ENCODE results near the gene PNLIPRP2.

Gene PNLIPRP2

GRCh38 chr10:116688741-116689495, 68.2 kb downstream of the PNLIPRP2 start (continued):
- no peak for TF ChIP-seq CSRNP3 (CRISPR knock-in tag; IDR thresholded peaks at IDR 0.05)
- TF ChIP-seq RARB (CRISPR knock-in tag; IDR thresholded peaks at IDR 0.05): no peak

- no peak for ATAC-seq
- TF ChIP-seq CSRNP3 (CRISPR knock-in tag; IDR thresholded peaks at IDR 0.05) (no peak), ZNF8 (CRISPR knock-in tag; IDR thresholded peaks at IDR 0.05) (no peak), GLIS3 (CRISPR knock-in tag; IDR thresholded peaks at IDR 0.05) (no peak), ZFP3 (CRISPR knock-in tag; IDR thresholded peaks at IDR 0.05) (no peak), BACH2 (CRISPR knock-in tag; IDR thresholded peaks at IDR 0.05; ENCODE audit: borderline replicate concordance) (no peak), TOX (CRISPR knock-in tag; IDR thresholded peaks at IDR 0.05; ENCODE audit: borderline replicate concordance) (no peak), ARNTL (CRISPR knock-in tag; IDR thresholded peaks at IDR 0.05; ENCODE audit: borderline replicate concordance, low read depth) (no peak), POU6F1 (CRISPR knock-in tag; IDR thresholded peaks at IDR 0.05; ENCODE audit: borderline replicate concordance, low read depth) (no peak), RARB (CRISPR knock-in tag; IDR thresholded peaks at IDR 0.05) (no peak), SNAI2 (CRISPR knock-in tag; IDR thresholded peaks at IDR 0.05) (no peak), TSHZ2 (CRISPR knock-in tag; IDR thresholded peaks at IDR 0.05) (no peak), OSR1 (CRISPR knock-in tag; IDR thresholded peaks at IDR 0.05) (no peak), ZNF70 (CRISPR knock-in tag; IDR thresholded peaks at IDR 0.05) (no peak), ZC3H10 (CRISPR knock-in tag; IDR thresholded peaks at IDR 0.05) (no peak)
Measured at GRCh38 chr10:116689744-116690143, 69.0 kb downstream of the PNLIPRP2 start.

- TF ChIP-seq BACH2 (CRISPR knock-in tag; IDR thresholded peaks at IDR 0.05; ENCODE audit: borderline replicate concordance) (no peak), TCF4 (CRISPR knock-in tag; IDR thresholded peaks at IDR 0.05; ENCODE audit: borderline replicate concordance) (no peak), ZFP3 (CRISPR knock-in tag; IDR thresholded peaks at IDR 0.05) (no peak), CSRNP3 (CRISPR knock-in tag; IDR thresholded peaks at IDR 0.05) (no peak), TOX (CRISPR knock-in tag; IDR thresholded peaks at IDR 0.05; ENCODE audit: borderline replicate concordance) (no peak), PATZ1 (CRISPR knock-in tag; IDR thresholded peaks at IDR 0.05; ENCODE audit: borderline replicate concordance) (no peak), GLIS3 (CRISPR knock-in tag; IDR thresholded peaks at IDR 0.05) (no peak), ZNF8 (CRISPR knock-in tag; IDR thresholded peaks at IDR 0.05) (no peak), PPARA (CRISPR knock-in tag; IDR thresholded peaks at IDR 0.05; ENCODE audit: borderline replicate concordance) (no peak), ZNF565 (CRISPR knock-in tag; conservative IDR thresholded peaks at IDR 0.05; ENCODE audit: low read depth) (no peak), ZFP30 (CRISPR knock-in tag; IDR thresholded peaks at IDR 0.05) (no peak), CREB5 (CRISPR knock-in tag; IDR thresholded peaks at IDR 0.05; ENCODE audit: low read depth) (no peak), ISL1 (CRISPR knock-in tag; IDR thresholded peaks at IDR 0.05) (no peak), ARNTL (CRISPR knock-in tag; IDR thresholded peaks at IDR 0.05; ENCODE audit: borderline replicate concordance, low read depth) (no peak)
- ATAC-seq: no peak
Measured at GRCh38 chr10:116690356-116691322, 69.9 kb downstream of the PNLIPRP2 start.

Measured in SK-N-SH treated with all-trans-retinoic acid at 6 μM for 48 hours (cell line).